GM12878 (cell line): Measurements from ENCODE around the gene ADM. TPM values are rescaled to one million over a fixed set of nuclear protein-coding genes. Genes with fewer than 3 reads are reported as not detected.

Source experiments
- BACH1 ChIP-seq: fragments of 450-650 bp; IDR thresholded peaks from 2 replicates; pipeline ENCODE4 v1.6.1; 2017; ENCODE audit warnings: mild to moderate bottlenecking, borderline replicate concordance
- BHLHE40 ChIP-seq, 2 experiments: fragments of 450-650 bp in 1 of 2; IDR thresholded peaks; 2 replicates each; pipeline ENCODE4 v1.6.1; 2011 to 2017; ENCODE audit warnings: low read depth in 2 of 2, borderline replicate concordance in 1 of 2, improper control_type of control experiment in 1 of 2, low read length in 1 of 2, mild to moderate bottlenecking in 1 of 2
- CBX5 ChIP-seq: sonication (generic); IDR thresholded peaks from 2 replicates; pipeline ENCODE4 v1.6.1; 2016; ENCODE audit warnings: low read depth, moderate library complexity, mild to moderate bottlenecking, inconsistent platforms
- CEBPB ChIP-seq, 2 experiments: fragments of 150-350 bp in 1 of 2; IDR thresholded peaks; 2 replicates each; pipeline ENCODE4 v1.6.1; 2012 to 2014; ENCODE audit warnings: low read depth in 2 of 2, low read length in 2 of 2, borderline replicate concordance in 1 of 2, inconsistent platforms in 1 of 2
- CHD2 ChIP-seq: IDR thresholded peaks from 2 replicates; pipeline ENCODE4 v1.6.1; 2011; ENCODE audit warnings: low read depth, low read length, improper control_type of control experiment, borderline replicate concordance
- GABPA ChIP-seq: IDR thresholded peaks from 2 replicates; pipeline ENCODE4 v1.6.1; 2014; ENCODE audit warnings: antibody characterized with exemption, low read depth, mild to moderate bottlenecking, inconsistent platforms
- KAT2A ChIP-seq: conservative IDR thresholded peaks from 2 replicates; pipeline ENCODE4 v1.6.1; 2011; ENCODE audit warnings: low read depth, low read length; ENCODE audit not compliant: control insufficient read depth
- NR2F1 ChIP-seq: fragments of 450-650 bp; conservative IDR thresholded peaks from 2 replicates; pipeline ENCODE4 v1.6.1; 2017; ENCODE audit warnings: mild to moderate bottlenecking
- NRF1 ChIP-seq: conservative IDR thresholded peaks from 2 replicates; pipeline ENCODE4 v1.6.1; 2011; ENCODE audit warnings: mild to moderate bottlenecking, low read depth, low read length, improper control_type of control experiment
- RAD21 ChIP-seq: IDR thresholded peaks from 2 replicates; pipeline ENCODE4 v1.6.1; 2011; ENCODE audit warnings: mild to moderate bottlenecking, low read depth, low read length, moderate library complexity; ENCODE audit not compliant: insufficient read depth
- SIN3A ChIP-seq: IDR thresholded peaks from 2 replicates; pipeline ENCODE4 v1.6.1; 2012; ENCODE audit warnings: low read depth, low read length, improper control_type of control experiment
- SIX5 ChIP-seq: IDR thresholded peaks from 2 replicates; pipeline ENCODE4 v1.6.1; 2011; ENCODE audit warnings: mild to moderate bottlenecking, low read depth, low read length, moderate library complexity; ENCODE audit not compliant: severe bottlenecking
- SMAD1 ChIP-seq: fragments of 450-650 bp; IDR thresholded peaks from 2 replicates; pipeline ENCODE4 v1.6.1; 2018; ENCODE audit warnings: mild to moderate bottlenecking, low read depth; ENCODE audit not compliant: partially characterized antibody
- ZSCAN29 ChIP-seq: fragments of 450-650 bp; IDR thresholded peaks from 2 replicates; pipeline ENCODE4 v1.6.1; 2017; ENCODE audit warnings: mild to moderate bottlenecking, moderate library complexity
- polyA plus RNA-seq, 11 experiments: library from polyadenylated mRNA; depleted of rRNA in 4 of 11; unstranded in 6 of 11; stranded (reverse) in 5 of 11; fragments of >200 nt; fragmentation: Nextera tagmentation in 4 of 11; fragmentation: Illumina TruSeq in 1 of 11; extraction: Ambion mirVana in 4 of 11; extraction: Trizol in 1 of 11; gene quantifications; 1 replicate in 1 of 11; 2 replicates in 10 of 11; pipeline versions ENCODE4 v1.2.1 to v1.2.3, GENCODE V29; 2011 to 2016; ENCODE audit warnings: inconsistent platforms in 2 of 11, missing spikeins in 2 of 11, low read depth in 1 of 11
- total RNA-seq, 4 experiments: library from RNA; depleted of rRNA in 3 of 4; stranded (reverse); fragments of >200 nt in 3 of 4; fragmentation: Illumina TruSeq in 1 of 4; extraction: Trizol in 1 of 4; gene quantifications; 2 replicates each; pipeline versions ENCODE4 v1.2.1 to v1.2.3, GENCODE V29; 2013 to 2021
- TF ChIP-seq, protein P1 (sequence below): IDR thresholded peaks from 2 replicates; pipeline ENCODE4 v1.6.1; 2012; ENCODE audit warnings: low read length, inconsistent platforms
- TF ChIP-seq, protein P2 (sequence below): fragments of 450-650 bp; formaldehyde crosslinking; IDR thresholded peaks from 2 replicates; pipeline ENCODE4 v1.4.0; 2022; ENCODE audit warnings: mild to moderate bottlenecking, moderate library complexity
- TF ChIP-seq, protein P3 (sequence below): fragments of 150-350 bp; IDR thresholded peaks from 2 replicates; pipeline ENCODE4 v1.6.1; 2014; ENCODE audit warnings: mild to moderate bottlenecking, low read depth, low read length
- TF ChIP-seq, protein P4 (sequence below): fragments of 450-650 bp; IDR thresholded peaks from 2 replicates; pipeline ENCODE4 v1.6.1; 2018; ENCODE audit warnings: mild to moderate bottlenecking, low read depth, moderate library complexity; ENCODE audit not compliant: partially characterized antibody

ADM gene
- total and polyA plus RNA-seq, 10 of the 15 experiments (the other 5 are each of a cell fraction or from before 2014, with no cell fraction given): 0.11 to 4.2 (median 0.21) TPM; not detected in 7

DNA sequence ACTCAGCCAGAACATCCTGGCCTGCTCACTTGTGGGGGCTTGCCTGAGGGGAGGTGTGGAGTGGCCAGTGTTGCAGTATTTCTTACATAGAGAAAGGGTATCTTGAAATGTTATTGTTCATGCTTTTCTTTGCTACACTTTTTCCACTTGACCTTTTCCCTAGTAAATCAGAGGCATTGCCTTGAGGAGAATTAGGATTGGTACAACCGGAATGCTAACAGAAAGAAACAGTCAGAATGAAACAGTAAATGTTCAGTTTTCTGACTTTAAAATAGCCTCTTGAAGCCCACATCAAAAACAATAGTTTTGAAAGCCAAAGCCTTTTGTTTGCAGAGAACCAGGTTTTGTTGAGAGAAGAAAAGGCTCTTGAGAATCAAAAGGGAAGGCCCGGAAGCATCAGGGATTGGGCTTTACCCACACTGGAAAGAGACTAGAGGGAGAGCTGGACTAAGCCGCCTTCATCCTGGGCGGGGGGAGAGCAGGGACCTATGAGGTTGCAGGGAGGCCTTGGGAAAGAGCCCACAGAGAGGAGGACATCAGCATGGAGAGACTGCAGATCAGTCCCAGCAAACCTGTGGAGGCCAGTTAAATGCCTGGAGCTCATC lies 12.4 kb downstream of the ADM start (continued):
- TF ChIP-seq, protein P1, sequence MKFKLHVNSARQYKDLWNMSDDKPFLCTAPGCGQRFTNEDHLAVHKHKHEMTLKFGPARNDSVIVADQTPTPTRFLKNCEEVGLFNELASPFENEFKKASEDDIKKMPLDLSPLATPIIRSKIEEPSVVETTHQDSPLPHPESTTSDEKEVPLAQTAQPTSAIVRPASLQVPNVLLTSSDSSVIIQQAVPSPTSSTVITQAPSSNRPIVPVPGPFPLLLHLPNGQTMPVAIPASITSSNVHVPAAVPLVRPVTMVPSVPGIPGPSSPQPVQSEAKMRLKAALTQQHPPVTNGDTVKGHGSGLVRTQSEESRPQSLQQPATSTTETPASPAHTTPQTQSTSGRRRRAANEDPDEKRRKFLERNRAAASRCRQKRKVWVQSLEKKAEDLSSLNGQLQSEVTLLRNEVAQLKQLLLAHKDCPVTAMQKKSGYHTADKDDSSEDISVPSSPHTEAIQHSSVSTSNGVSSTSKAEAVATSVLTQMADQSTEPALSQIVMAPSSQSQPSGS: no peak
- TF ChIP-seq CEBPB (IDR thresholded peaks at IDR 0.05; ENCODE audit: borderline replicate concordance in 1 of 2, low read depth in 2 of 2, low read length in 2 of 2) (no peak), CHD2 (no peak), SIX5 (no peak), CBX5 (no peak), GABPA (no peak), ZSCAN29 (no peak), SMAD1 (no peak), BACH1 (no peak), SIN3A (no peak), NR2F1 (peak; percentile 7; the same call in 1 of the 2 replicates), RAD21 (0 out of 2 replicates have a peak, but pooled peaks have one; percentile 3), KAT2A (no peak), BHLHE40 (IDR thresholded peaks at IDR 0.05; ENCODE audit: borderline replicate concordance in 1 of 2, low read depth in 2 of 2, low read length in 1 of 2) (0 out of 4 replicates have a peak, but pooled peaks of 1 of the 2 experiments have one; percentile 25), NRF1 (no peak)
- TF ChIP-seq, protein P2, sequence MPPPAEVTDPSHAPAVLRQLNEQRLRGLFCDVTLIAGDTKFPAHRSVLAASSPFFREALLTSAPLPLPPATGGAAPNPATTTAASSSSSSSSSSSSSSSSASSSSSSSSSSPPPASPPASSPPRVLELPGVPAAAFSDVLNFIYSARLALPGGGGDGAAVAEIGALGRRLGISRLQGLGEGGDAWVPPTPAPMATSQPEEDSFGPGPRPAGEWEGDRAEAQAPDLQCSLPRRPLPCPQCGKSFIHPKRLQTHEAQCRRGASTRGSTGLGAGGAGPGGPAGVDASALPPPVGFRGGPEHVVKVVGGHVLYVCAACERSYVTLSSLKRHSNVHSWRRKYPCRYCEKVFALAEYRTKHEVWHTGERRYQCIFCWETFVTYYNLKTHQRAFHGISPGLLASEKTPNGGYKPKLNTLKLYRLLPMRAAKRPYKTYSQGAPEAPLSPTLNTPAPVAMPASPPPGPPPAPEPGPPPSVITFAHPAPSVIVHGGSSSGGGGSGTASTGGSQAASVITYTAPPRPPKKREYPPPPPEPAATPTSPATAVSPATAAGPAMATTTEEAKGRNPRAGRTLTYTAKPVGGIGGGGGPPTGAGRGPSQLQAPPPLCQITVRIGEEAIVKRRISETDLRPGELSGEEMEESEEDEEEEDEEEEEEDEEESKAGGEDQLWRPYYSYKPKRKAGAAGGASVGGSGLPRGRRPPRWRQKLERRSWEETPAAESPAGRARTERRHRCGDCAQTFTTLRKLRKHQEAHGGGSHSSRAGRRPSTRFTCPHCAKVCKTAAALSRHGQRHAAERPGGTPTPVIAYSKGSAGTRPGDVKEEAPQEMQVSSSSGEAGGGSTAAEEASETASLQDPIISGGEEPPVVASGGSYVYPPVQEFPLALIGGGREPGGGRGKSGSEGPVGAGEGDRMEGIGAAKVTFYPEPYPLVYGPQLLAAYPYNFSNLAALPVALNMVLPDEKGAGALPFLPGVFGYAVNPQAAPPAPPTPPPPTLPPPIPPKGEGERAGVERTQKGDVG (CRISPR knock-in tag): no peak
- TF ChIP-seq, protein P3, sequence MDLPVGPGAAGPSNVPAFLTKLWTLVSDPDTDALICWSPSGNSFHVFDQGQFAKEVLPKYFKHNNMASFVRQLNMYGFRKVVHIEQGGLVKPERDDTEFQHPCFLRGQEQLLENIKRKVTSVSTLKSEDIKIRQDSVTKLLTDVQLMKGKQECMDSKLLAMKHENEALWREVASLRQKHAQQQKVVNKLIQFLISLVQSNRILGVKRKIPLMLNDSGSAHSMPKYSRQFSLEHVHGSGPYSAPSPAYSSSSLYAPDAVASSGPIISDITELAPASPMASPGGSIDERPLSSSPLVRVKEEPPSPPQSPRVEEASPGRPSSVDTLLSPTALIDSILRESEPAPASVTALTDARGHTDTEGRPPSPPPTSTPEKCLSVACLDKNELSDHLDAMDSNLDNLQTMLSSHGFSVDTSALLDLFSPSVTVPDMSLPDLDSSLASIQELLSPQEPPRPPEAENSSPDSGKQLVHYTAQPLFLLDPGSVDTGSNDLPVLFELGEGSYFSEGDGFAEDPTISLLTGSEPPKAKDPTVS: no peak
- TF ChIP-seq, protein P4, sequence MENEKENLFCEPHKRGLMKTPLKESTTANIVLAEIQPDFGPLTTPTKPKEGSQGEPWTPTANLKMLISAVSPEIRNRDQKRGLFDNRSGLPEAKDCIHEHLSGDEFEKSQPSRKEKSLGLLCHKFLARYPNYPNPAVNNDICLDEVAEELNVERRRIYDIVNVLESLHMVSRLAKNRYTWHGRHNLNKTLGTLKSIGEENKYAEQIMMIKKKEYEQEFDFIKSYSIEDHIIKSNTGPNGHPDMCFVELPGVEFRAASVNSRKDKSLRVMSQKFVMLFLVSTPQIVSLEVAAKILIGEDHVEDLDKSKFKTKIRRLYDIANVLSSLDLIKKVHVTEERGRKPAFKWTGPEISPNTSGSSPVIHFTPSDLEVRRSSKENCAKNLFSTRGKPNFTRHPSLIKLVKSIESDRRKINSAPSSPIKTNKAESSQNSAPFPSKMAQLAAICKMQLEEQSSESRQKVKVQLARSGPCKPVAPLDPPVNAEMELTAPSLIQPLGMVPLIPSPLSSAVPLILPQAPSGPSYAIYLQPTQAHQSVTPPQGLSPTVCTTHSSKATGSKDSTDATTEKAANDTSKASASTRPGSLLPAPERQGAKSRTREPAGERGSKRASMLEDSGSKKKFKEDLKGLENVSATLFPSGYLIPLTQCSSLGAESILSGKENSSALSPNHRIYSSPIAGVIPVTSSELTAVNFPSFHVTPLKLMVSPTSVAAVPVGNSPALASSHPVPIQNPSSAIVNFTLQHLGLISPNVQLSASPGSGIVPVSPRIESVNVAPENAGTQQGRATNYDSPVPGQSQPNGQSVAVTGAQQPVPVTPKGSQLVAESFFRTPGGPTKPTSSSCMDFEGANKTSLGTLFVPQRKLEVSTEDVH: no peak
